ENCODE measurements around the gene DDAH1. TPM values are rescaled to one million over a fixed set of nuclear protein-coding genes. Genes with fewer than 3 reads are reported as not detected.

Gene DDAH1
- total RNA-seq, 1 donor from 2014 or later: 10.8 TPM

DNA sequence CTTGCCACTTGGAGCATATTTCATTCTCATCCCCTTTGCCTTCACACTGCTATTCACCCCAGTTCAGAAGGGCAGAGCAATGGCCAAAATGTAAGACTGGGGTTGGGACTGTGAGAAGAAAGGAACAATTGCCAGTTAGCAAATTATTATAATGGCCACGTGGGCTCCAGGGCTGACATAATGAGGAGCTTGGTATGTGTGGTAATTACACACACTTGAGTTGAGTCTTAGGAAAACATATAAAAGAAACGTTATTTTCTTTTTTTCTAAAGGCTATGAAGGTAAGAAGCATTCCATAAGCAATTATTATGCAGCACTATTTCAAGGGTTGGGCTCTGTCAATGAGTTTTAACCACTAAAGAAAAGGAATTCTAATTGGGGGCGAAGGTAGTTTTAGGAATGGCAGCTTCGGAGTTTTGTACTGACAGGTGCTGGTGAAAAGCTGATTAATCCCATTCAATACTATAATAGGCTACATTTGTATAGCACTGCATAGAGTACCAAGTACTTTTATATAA, 156.1 kb downstream of the DDAH1 start:
- Mint-ChIP-seq H3K4me3 (ENCODE audit: unreplicated experiment) (no peak overlapping the region), H3K27me3 (ENCODE audit: unreplicated experiment) (no peaks in the 10 kb centered on the region), H3K36me3 (ENCODE audit: low read depth, unreplicated experiment) (no peaks in the 10 kb centered on the region), H3K9me3 (ENCODE audit: unreplicated experiment) (no peaks in the 10 kb centered on the region), H3K4me1 (ENCODE audit: unreplicated experiment) (peaks cover 8% of the 10 kb centered on the region), H3K27ac (ENCODE audit: unreplicated experiment) (no peak overlapping the region)
- no peak for TF ChIP-seq CTCF (IDR thresholded peaks at IDR 0.05; ENCODE audit: unreplicated experiment)
- DNase-seq (ENCODE audit: low spot score): no peak

DNA sequence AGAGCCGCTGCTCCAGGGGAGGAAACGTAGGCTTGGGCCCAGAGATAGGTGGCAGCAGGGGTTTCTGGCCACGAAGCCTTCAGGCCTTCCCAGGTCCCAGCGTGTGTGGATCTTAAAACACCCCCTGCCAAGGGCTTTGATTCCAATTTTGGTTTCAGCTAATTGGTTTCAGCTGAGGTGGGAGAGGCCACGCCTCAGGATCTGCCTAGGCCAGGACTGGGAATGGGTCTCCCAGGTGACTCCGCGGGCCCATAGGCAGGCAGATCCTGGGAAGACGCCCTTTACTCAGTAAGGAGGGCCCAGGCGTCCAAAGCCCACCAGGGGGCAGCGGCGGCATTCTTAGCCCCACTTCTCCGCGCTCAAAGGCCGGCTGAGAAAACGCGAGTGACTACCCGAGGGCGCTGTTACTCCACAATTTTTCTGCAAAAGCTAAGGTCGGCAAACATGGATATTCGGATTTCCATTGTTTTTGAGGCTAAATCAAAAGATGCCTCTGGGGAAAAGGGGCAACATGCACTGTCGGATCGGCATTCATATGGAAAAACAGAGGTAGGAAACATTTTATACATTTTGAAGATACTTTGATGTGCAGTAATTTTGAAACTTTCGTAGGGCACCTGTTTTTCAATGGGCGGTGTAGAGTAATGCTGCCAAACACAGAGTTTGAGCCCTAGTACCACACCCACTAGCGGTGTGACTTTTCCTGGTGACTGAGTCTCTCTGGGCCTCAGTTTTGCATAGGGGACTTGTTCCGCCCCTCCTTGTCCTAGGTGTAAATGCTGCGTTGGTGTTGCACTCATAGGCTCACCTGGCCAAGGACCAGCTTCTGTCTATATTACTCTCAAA, 156.7 kb downstream of the DDAH1 start:
- H3K36me3 Mint-ChIP-seq (ENCODE audit: low read depth, unreplicated experiment): no peaks in the 10 kb centered on the region
- no peaks in the 10 kb centered on the region for H3K9me3 Mint-ChIP-seq (ENCODE audit: unreplicated experiment)
- peak; percentile 88 for TF ChIP-seq CTCF (IDR thresholded peaks at IDR 0.05; ENCODE audit: unreplicated experiment)
- peak; percentile 94 for DNase-seq (ENCODE audit: low spot score)
- peaks cover 8% of the 10 kb centered on the region for H3K4me1 Mint-ChIP-seq (ENCODE audit: unreplicated experiment)
- no peak overlapping the region for H3K27ac Mint-ChIP-seq (ENCODE audit: unreplicated experiment)
- no peaks in the 10 kb centered on the region for H3K27me3 Mint-ChIP-seq (ENCODE audit: unreplicated experiment)
- no peak overlapping the region for H3K4me3 Mint-ChIP-seq (ENCODE audit: unreplicated experiment)

DNA sequence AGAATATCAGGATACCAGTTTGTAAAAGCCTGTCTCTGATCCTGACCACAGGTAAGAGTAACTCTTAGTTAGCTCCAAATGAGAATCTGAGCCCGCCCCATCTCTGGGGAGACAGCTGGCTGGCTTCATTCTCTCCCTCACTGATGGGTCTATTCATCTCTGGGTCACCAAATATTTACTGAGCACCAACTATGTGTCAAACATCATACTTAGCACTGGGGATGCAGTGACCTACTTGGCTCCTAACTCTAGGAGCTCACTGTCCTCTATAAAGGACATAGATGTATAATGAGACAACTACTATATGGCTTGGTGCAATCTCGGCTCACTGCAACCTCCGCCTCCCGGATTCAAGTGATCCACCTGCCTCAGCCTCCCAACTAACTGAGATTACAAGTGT, 158.7 kb downstream of the DDAH1 start:
- no peak for DNase-seq (ENCODE audit: low spot score)
- no peak for TF ChIP-seq CTCF (IDR thresholded peaks at IDR 0.05; ENCODE audit: unreplicated experiment)
- Mint-ChIP-seq H3K36me3 (ENCODE audit: low read depth, unreplicated experiment) (no peaks in the 10 kb centered on the region), H3K27me3 (ENCODE audit: unreplicated experiment) (no peaks in the 10 kb centered on the region), H3K9me3 (ENCODE audit: unreplicated experiment) (no peaks in the 10 kb centered on the region), H3K27ac (ENCODE audit: unreplicated experiment) (no peak overlapping the region), H3K4me1 (ENCODE audit: unreplicated experiment) (peaks cover 8% of the 10 kb centered on the region), H3K4me3 (ENCODE audit: unreplicated experiment) (no peak overlapping the region)

DNA sequence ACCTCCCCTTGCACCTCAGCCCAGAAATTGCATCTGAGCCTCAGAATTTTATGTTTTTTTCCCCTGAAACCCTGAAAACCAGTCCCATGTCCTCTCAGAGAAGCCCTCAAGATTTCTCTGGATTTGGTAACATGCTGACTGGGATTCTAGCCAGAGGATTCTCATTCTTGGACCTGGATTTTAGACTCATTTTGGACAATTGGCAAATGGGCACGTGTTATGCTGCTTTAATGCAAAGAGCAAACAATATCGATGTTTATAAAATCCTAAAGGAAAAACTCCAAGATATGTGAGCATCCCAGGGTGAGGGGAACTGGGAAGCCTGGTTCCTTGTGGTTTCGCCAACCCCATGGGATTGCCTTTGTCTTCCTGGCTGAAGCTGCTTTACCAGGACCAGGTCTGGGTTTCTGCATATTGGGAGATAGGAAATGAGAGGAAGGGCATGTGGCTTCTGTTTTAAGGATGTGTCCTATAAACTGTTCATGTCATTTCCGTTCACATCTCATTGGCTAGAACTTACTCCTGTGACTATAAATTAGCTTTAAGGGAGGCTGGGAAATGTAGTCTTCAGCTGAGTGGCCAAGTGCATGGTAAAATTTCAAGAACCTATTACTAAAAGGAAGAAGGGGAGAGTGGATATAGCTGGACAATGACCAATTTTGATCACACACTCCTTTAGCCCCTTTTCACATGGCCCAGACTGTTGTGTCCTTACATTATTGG, 161.4 kb downstream of the DDAH1 start:
- Mint-ChIP-seq H3K4me1 (ENCODE audit: unreplicated experiment) (peaks cover 11% of the 10 kb centered on the region), H3K36me3 (ENCODE audit: low read depth, unreplicated experiment) (no peaks in the 10 kb centered on the region), H3K27ac (ENCODE audit: unreplicated experiment) (no peak overlapping the region), H3K27me3 (ENCODE audit: unreplicated experiment) (no peaks in the 10 kb centered on the region), H3K4me3 (ENCODE audit: unreplicated experiment) (no peak overlapping the region), H3K9me3 (ENCODE audit: unreplicated experiment) (no peaks in the 10 kb centered on the region)
- no peak for DNase-seq (ENCODE audit: low spot score)
- TF ChIP-seq CTCF (IDR thresholded peaks at IDR 0.05; ENCODE audit: unreplicated experiment): no peak

GRCh38 chr1:85300140-85300539, 164.8 kb downstream of the DDAH1 start:
- no peaks in the 10 kb centered on the region for H3K27me3 Mint-ChIP-seq (ENCODE audit: unreplicated experiment)
- no peaks in the 10 kb centered on the region for H3K36me3 Mint-ChIP-seq (ENCODE audit: low read depth, unreplicated experiment)
- H3K9me3 Mint-ChIP-seq (ENCODE audit: unreplicated experiment): no peaks in the 10 kb centered on the region
- no peak for DNase-seq (ENCODE audit: low spot score)
- no peak overlapping the region for H3K27ac Mint-ChIP-seq (ENCODE audit: unreplicated experiment)
- H3K4me3 Mint-ChIP-seq (ENCODE audit: unreplicated experiment): no peak overlapping the region
- peaks cover 21% of the 10 kb centered on the region for H3K4me1 Mint-ChIP-seq (ENCODE audit: unreplicated experiment)
- no peak for TF ChIP-seq CTCF (IDR thresholded peaks at IDR 0.05; ENCODE audit: unreplicated experiment)
